ENCODE measurements around the gene TNFRSF1A.
A peak's percentile ranks its signal among the peaks of the same experiment; 100 is the strongest.

DNA sequence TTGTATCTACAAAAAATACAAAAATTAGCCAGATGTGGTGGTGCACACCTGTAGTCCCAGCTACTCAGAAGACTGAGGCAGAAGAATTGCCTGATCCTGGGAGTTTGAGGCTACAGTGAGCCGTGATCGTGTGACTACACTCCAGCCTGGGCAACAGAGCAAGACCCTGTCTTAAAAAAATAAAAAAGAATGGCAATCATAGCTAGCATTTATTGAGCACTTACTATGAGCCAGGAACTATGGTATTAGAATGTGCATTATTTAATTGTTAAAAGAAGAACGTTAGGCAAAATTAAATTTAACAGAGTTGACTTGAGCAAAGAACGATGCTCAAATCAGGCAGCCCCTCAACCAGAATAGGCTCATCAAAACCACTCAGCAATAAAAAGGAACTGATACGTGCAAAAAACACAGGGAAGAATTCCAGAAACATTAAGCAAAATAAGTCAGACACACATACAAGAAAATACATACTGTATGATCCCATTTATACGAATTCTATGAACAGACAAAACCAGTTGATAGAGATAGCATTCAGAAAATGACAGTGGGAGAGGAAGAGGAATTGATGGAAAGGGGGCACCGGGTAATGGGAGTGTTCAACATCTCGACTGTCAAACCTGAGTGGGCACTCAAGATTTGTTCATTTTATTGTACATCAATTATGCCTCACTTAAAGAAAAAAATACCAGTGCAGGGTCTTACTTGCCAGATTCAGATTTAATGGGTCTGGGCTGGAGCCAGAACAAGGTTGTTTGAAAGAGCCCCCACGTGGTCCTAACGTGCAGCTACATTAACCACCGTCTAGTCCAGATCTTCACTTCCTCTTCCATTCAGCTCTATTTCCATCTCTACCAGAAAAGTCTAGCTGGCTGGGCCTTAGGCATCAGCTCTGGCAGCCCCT lies 25.4 kb upstream of the TNFRSF1A start:
- TF ChIP-seq POLR2A (IDR thresholded peaks at IDR 0.05; ENCODE audit: low read depth, low read length) (no peak), PAX5 (IDR thresholded peaks at IDR 0.05; ENCODE audit: insufficient read depth, low read length, severe bottlenecking) (no peak), POLR2AphosphoS5 (IDR thresholded peaks at IDR 0.05; ENCODE audit: low read depth, low read length) (no peak), SPI1 (IDR thresholded peaks at IDR 0.05; ENCODE audit: low read depth, low read length) (peak; percentile 97), TAF1 (IDR thresholded peaks at IDR 0.05; ENCODE audit: low read depth, low read length) (no peak)

All from GM12891 (cell line).